Breast epithelium (tissue), 3 donors: ENCODE results near the gene ELF5.

ENCODE experiments used
- POLR2AphosphoS5 ChIP-seq, 3 donors: sonication (generic); formaldehyde crosslinking; IDR thresholded peaks; one replicate each; pipeline ENCODE4 v1.6.1; 2017; ENCODE audit warnings: antibody characterized with exemption in 3 of 3
- TF ChIP-seq, protein P1 (sequence below), 3 donors: fragments of 450-650 bp; IDR thresholded peaks; one replicate each; pipeline ENCODE4 v1.5.1; 2016 to 2017; ENCODE audit warnings: antibody characterized with exemption in 3 of 3, mild to moderate bottlenecking in 3 of 3, moderate library complexity in 3 of 3

- TF ChIP-seq, protein P1, sequence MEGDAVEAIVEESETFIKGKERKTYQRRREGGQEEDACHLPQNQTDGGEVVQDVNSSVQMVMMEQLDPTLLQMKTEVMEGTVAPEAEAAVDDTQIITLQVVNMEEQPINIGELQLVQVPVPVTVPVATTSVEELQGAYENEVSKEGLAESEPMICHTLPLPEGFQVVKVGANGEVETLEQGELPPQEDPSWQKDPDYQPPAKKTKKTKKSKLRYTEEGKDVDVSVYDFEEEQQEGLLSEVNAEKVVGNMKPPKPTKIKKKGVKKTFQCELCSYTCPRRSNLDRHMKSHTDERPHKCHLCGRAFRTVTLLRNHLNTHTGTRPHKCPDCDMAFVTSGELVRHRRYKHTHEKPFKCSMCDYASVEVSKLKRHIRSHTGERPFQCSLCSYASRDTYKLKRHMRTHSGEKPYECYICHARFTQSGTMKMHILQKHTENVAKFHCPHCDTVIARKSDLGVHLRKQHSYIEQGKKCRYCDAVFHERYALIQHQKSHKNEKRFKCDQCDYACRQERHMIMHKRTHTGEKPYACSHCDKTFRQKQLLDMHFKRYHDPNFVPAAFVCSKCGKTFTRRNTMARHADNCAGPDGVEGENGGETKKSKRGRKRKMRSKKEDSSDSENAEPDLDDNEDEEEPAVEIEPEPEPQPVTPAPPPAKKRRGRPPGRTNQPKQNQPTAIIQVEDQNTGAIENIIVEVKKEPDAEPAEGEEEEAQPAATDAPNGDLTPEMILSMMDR (IDR thresholded peaks at IDR 0.05): no peak
- TF ChIP-seq POLR2AphosphoS5 (IDR thresholded peaks at IDR 0.05): no peak
These were observed 17.7 kb downstream of the ELF5 start for GRCh38 chr11:34495724-34496377.
